AG04449 (cell line): Measurements from ENCODE around the gene BICD2.

ENCODE experiments used
- CTCF ChIA-PET: fragments of 350-600 bp; formaldehyde crosslinking; extraction: SDS; loops from one replicate; lab custom pipeline; 2021; ENCODE audit warnings: antibody characterized with exemption; lab: Yijun Ruan, JAX
- POLR2A ChIA-PET: fragments of 400-600, 350-600 bp; formaldehyde crosslinking; extraction: SDS; loops from one replicate; lab custom pipeline; 2020; ENCODE audit warnings: antibody characterized with exemption, inconsistent platforms; lab: Yijun Ruan, JAX
- DNase-seq: peaks from one replicate; pipeline ENCODE4 v3.0.0-alpha.2; 2010; ENCODE audit warnings: low read depth, low spot score
- H3K4me3 ChIP-seq: 2 replicates; pipeline ENCODE4 v1.5.1; 2011; ENCODE audit warnings: low read depth, mild to moderate bottlenecking, control low read depth, low read length
- TF ChIP-seq, protein P1 (sequence below): IDR thresholded peaks from one replicate; pipeline ENCODE4 v1.5.1; 2011; ENCODE audit warnings: mild to moderate bottlenecking, moderate library complexity, low read length, control low read depth, inconsistent platforms; ENCODE audit not compliant: insufficient read depth; ENCODE audit errors: missing control alignments

The BICD2 gene

DNA sequence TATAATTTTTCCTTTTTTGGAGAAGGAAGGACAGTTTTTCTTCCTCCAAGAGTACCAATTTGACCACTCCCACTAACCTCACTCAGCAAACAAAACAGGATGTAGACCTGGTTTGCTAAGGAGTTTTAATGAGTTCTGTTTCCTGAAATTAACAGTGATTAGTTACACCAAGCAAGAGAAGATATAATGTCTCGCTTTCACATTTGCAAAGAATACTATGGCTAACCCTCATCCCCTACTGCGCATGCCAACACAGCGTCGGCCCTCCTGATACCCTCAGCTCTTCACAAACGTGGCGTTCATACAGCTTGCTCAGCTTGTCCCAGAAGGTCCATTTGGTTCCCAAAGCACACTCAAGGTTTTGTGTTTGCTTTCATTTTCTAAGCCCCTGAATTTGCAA, 52.8 kb downstream of the BICD2 start:
- ChIA-PET POLR2A (no interaction called here), CTCF (interaction anchor here (15.5 kb wide), 1 partner anchor 79 kb away, joined by 271 read pairs; no protein-coding TSS in a partner anchor)
- DNase-seq: no peak
- no peak overlapping the region for H3K4me3 ChIP-seq
- TF ChIP-seq, protein P1, sequence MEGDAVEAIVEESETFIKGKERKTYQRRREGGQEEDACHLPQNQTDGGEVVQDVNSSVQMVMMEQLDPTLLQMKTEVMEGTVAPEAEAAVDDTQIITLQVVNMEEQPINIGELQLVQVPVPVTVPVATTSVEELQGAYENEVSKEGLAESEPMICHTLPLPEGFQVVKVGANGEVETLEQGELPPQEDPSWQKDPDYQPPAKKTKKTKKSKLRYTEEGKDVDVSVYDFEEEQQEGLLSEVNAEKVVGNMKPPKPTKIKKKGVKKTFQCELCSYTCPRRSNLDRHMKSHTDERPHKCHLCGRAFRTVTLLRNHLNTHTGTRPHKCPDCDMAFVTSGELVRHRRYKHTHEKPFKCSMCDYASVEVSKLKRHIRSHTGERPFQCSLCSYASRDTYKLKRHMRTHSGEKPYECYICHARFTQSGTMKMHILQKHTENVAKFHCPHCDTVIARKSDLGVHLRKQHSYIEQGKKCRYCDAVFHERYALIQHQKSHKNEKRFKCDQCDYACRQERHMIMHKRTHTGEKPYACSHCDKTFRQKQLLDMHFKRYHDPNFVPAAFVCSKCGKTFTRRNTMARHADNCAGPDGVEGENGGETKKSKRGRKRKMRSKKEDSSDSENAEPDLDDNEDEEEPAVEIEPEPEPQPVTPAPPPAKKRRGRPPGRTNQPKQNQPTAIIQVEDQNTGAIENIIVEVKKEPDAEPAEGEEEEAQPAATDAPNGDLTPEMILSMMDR: no peak

DNA sequence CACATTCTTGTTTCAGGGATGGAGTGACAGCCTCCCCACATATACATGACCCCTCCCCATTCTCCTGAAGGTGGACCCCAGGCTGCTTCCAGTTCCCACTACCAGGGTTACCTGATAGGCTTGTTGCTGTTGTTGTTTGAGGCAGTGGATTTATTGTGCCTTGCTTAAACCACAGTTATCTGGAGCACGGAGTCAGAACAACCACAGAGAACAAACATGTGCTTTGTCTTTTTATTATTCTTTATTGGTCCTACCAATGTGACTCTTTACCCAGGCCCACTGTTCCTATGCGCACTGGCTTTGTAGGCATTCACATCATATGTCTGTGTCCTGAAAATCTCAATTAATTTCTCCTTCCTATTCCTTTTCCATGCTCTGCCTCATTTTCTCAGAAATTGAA, 53.5 kb downstream of the BICD2 start:
- TF ChIP-seq, protein P1: no peak
- ChIA-PET POLR2A (no interaction called here), CTCF (no interaction called here)
- DNase-seq: no peak
- no peak overlapping the region for H3K4me3 ChIP-seq

DNA sequence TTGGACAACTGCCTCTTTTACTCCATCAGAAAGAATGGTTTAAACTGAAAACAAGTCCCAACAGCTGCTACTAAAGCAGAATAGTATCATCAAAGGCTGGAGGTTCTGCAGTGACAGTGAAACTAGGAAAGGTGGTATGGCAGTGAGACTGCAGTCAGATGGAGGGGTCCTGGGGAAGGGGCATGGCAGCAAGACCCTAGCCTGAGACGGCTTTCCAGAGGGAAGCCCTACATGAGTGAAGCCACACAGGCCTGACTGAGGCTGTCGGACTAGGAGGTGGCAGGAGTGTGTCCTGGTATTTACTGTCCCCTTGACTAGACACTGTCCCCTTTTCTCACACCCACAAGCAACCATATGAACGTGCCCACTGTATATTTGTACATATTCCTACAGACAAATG, 54.3 kb downstream of the BICD2 start:
- no peak overlapping the region for H3K4me3 ChIP-seq
- no peak for DNase-seq
- ChIA-PET CTCF (interaction anchor here (1.4 to 1.9 kb wide), 3 partner anchors 10 to 83 kb away, joined by 4 to 9 read pairs (median 6); no protein-coding TSS in a partner anchor), POLR2A (no interaction called here)
- TF ChIP-seq, protein P1: no peak

DNA sequence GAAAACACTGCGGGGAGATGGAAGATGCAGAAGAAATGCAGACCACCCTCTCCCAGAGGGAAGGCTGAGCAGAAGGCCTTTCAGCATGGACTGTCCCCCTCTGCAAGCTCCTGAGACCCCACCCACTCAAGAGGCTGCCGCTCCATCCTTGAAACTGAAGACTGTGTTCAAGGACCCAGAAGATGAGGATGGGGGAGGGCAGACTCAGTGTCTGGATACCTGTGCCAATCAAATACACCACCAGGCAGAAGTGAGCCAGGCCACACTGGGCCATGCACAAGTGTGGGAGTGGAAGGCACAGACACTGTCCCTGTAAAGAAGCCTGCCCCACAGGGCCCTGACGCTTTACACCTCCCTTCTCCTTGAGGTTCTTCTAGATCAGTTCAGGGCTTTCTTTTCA, 54.7 kb downstream of the BICD2 start:
- no peak for DNase-seq
- ChIA-PET CTCF (interaction anchor here (1.1 to 1.9 kb wide), 4 partner anchors 8 to 83 kb away, joined by 4 to 9 read pairs (median 6); no protein-coding TSS in a partner anchor), POLR2A (no interaction called here)
- TF ChIP-seq, protein P1: no peak
- H3K4me3 ChIP-seq: no peak overlapping the region

DNA sequence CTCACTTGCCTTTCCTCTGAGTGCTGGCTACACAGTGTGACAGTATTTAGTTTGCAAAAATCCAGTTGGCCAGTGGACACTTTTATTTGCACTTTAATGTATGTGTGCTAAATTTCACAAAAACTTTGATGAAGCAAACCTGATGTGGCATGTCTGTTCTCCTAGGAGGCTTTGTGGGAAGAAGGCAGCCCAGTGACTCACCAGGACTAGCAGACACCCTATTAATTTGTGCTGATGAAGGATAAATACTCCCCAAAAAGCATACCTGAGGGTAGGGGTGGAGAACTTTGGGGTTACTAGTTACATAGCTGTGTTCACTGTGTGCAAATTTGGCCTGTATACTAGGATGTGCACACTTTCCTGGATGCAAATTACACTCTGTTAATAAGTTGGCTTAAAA, 55.4 kb downstream of the BICD2 start:
- DNase-seq: no peak
- TF ChIP-seq, protein P1: no peak
- ChIA-PET CTCF (interaction anchor here (0.6 to 1.9 kb wide), 6 partner anchors 9 to 665 kb away, joined by 3 to 9 read pairs (median 4); no protein-coding TSS in a partner anchor), POLR2A (no interaction called here)
- H3K4me3 ChIP-seq: no peak overlapping the region

DNA sequence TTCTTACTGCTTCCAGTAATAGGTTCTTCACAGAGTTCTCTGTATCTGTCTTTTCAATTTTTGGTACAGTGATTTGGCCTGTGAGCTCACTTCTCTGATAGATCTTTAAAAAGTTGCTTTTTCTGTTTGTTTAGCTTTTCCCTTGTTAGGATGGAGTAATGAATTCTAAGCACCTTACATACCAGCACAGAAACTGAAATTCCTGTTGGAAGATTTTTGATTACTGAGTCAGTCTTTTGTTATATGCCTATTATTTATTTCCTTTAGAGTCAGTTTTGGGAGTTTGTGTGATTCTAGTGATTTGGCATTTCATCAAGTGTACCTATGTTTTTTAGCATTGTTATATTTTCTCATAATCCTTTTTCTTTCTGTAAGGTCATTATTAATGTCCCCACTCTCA, 57.1 kb downstream of the BICD2 start:
- TF ChIP-seq, protein P1: no peak
- DNase-seq: no peak
- CTCF ChIA-PET: interaction anchor here (0.7 to 3.1 kb wide), 3 partner anchors 7 to 13 kb away, joined by 3 to 11 read pairs (median 3); no protein-coding TSS in a partner anchor
- H3K4me3 ChIP-seq: no peak overlapping the region
- POLR2A ChIA-PET: no interaction called here
